ENCODE measurements around the gene ACIN1. TPM values are rescaled to one million over a fixed set of nuclear protein-coding genes. Genes with fewer than 3 reads are reported as not detected.
A peak's percentile ranks its signal among the peaks of the same experiment; 100 is the strongest.

The ACIN1 gene
- 72.6 and 83.4 TPM in 2 replicates for total RNA-seq

GRCh38 chr14:23094666-23095195, at the start of gene ACIN1:
Gene ACIN1, minus strand, starts transcription at chr14:23095136. Its CDS starts 24 bp downstream, at chr14:23095112.
- Histone ChIP-seq H3K4me3 (ENCODE audit: low read depth, low read length) (peak within 1 kb of the TSS; percentile 96), H3K27me3 (ENCODE audit: control insufficient read depth, insufficient read depth, low read length) (no peaks in the 10 kb centered on the region), H3K36me3 (ENCODE audit: control insufficient read depth, insufficient read depth, low read length) (peaks cover 1% of the 10 kb centered on the region)
- TF ChIP-seq CTCF (IDR thresholded peaks at IDR 0.05; ENCODE audit: insufficient read depth, low read length, poor library complexity, severe bottlenecking) = no peak
- peak; percentile 50 for DNase-seq (ENCODE audit: low read depth)

GRCh38 chr14:23143911-23144310, 49.0 kb upstream of the ACIN1 start:
- H3K4me3 ChIP-seq (ENCODE audit: low read depth, low read length) = no peak overlapping the region
- H3K36me3 ChIP-seq (ENCODE audit: control insufficient read depth, insufficient read depth, low read length) = no peaks in the 10 kb centered on the region
- TF ChIP-seq CTCF (IDR thresholded peaks at IDR 0.05; ENCODE audit: insufficient read depth, low read length, poor library complexity, severe bottlenecking) = no peak
- DNase-seq (ENCODE audit: low read depth) = no peak
- no peaks in the 10 kb centered on the region for H3K27me3 ChIP-seq (ENCODE audit: control insufficient read depth, insufficient read depth, low read length)

- Histone ChIP-seq H3K27me3 (ENCODE audit: control insufficient read depth, insufficient read depth, low read length) (no peaks in the 10 kb centered on the region), H3K36me3 (ENCODE audit: control insufficient read depth, insufficient read depth, low read length) (no peaks in the 10 kb centered on the region), H3K4me3 (ENCODE audit: low read depth, low read length) (no peak overlapping the region)
- no peak for DNase-seq (ENCODE audit: low read depth)
- TF ChIP-seq CTCF (IDR thresholded peaks at IDR 0.05; ENCODE audit: insufficient read depth, low read length, poor library complexity, severe bottlenecking) = no peak
These were observed 47.9 kb upstream of the ACIN1 start for GRCh38 chr14:23142826-23143225.

- Histone ChIP-seq H3K27me3 (ENCODE audit: control insufficient read depth, insufficient read depth, low read length) (no peaks in the 10 kb centered on the region), H3K4me3 (ENCODE audit: low read depth, low read length) (no peak overlapping the region), H3K36me3 (ENCODE audit: control insufficient read depth, insufficient read depth, low read length) (no peaks in the 10 kb centered on the region)
- no peak for TF ChIP-seq CTCF (IDR thresholded peaks at IDR 0.05; ENCODE audit: insufficient read depth, low read length, poor library complexity, severe bottlenecking)
- no peak for DNase-seq (ENCODE audit: low read depth)
These were observed 46.9 kb upstream of the ACIN1 start for GRCh38 chr14:23141706-23142444.

- no peak overlapping the region for H3K4me3 ChIP-seq (ENCODE audit: low read depth, low read length)
- no peak for TF ChIP-seq CTCF (IDR thresholded peaks at IDR 0.05; ENCODE audit: insufficient read depth, low read length, poor library complexity, severe bottlenecking)
- no peak for DNase-seq (ENCODE audit: low read depth)
- no peaks in the 10 kb centered on the region for H3K27me3 ChIP-seq (ENCODE audit: control insufficient read depth, insufficient read depth, low read length)
- no peaks in the 10 kb centered on the region for H3K36me3 ChIP-seq (ENCODE audit: control insufficient read depth, insufficient read depth, low read length)
These were observed 45.4 kb upstream of the ACIN1 start for GRCh38 chr14:23140371-23140770.

- Histone ChIP-seq H3K36me3 (ENCODE audit: control insufficient read depth, insufficient read depth, low read length) (no peaks in the 10 kb centered on the region), H3K27me3 (ENCODE audit: control insufficient read depth, insufficient read depth, low read length) (no peaks in the 10 kb centered on the region), H3K4me3 (ENCODE audit: low read depth, low read length) (no peak overlapping the region)
- DNase-seq (ENCODE audit: low read depth) = no peak
- no peak for TF ChIP-seq CTCF (IDR thresholded peaks at IDR 0.05; ENCODE audit: insufficient read depth, low read length, poor library complexity, severe bottlenecking)
These were observed 44.9 kb upstream of the ACIN1 start for GRCh38 chr14:23139874-23140273.

All from kidney epithelial cell (primary cell).